ENCODE results near the gene CASK. TPM values are rescaled to one million over a fixed set of nuclear protein-coding genes. Genes with fewer than 3 reads are reported as not detected.

Gene CASK
- total and polyA plus RNA-seq, 2 donors (not counting 1 experiment from before 2014, with no cell fraction given) = 27.4 to 78.3 TPM

DNA sequence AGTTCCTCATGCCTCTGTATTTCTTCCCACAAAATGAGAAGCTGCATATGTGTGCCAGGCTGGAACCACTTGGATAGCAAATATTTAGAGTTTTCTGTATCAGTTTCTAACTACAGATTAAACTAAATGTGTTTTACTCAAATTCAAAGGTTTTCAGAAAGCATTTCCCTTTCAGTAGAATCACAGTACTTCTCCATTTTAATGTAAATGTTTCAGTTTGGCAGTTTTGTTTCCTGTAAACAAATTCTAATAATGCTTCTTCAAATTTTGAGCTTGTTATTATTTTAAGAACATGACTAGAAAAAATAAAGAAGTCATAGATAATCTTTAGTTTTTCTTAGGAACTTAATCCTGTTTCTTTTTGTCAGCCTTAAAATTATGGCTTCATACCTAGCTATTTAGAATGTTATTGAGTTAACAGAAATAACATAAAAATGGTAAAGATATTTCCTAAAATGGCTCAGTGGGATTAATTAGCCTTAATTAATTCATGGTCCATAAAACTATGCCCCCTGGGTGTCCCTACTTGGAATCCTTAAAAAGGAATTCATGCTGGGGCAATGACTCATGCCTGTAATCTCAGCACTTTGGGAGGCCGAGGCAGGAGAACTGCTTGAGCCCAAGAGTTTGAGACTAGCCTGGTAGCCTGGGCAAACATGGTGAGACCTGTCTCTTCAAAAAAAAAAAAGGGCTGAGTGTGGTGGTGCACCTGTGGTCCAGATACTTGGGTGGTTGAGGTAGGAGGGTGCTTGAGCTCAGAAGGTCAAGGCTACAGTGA is 318.4 kb downstream of the CASK start:
- no peak overlapping the region for H3K9ac ChIP-seq (ENCODE audit: insufficient read depth, low read length)
- H4K20me1 ChIP-seq (ENCODE audit: control insufficient read depth, extremely low read depth, insufficient read depth, low read length) = no peaks in the 10 kb centered on the region
- no peak overlapping the region for H3K4me2 ChIP-seq (ENCODE audit: extremely low read depth, insufficient read depth, low read length)
- TF ChIP-seq, protein P1, sequence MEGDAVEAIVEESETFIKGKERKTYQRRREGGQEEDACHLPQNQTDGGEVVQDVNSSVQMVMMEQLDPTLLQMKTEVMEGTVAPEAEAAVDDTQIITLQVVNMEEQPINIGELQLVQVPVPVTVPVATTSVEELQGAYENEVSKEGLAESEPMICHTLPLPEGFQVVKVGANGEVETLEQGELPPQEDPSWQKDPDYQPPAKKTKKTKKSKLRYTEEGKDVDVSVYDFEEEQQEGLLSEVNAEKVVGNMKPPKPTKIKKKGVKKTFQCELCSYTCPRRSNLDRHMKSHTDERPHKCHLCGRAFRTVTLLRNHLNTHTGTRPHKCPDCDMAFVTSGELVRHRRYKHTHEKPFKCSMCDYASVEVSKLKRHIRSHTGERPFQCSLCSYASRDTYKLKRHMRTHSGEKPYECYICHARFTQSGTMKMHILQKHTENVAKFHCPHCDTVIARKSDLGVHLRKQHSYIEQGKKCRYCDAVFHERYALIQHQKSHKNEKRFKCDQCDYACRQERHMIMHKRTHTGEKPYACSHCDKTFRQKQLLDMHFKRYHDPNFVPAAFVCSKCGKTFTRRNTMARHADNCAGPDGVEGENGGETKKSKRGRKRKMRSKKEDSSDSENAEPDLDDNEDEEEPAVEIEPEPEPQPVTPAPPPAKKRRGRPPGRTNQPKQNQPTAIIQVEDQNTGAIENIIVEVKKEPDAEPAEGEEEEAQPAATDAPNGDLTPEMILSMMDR (conservative IDR thresholded peaks at IDR 0.05 in 1 of 2, IDR thresholded peaks at IDR 0.05 in 1 of 2; ENCODE audit: low read depth in 1 of 2, low read length in 2 of 2) = no peak
- no peak for TF ChIP-seq EZH2 (IDR thresholded peaks at IDR 0.05; ENCODE audit: low read length, missing control alignments)
- no peaks in the 10 kb centered on the region for H3K9me3 ChIP-seq (ENCODE audit: control insufficient read depth, insufficient read depth, low read depth, low read length)
- no peaks in the 10 kb centered on the region for H3K27me3 ChIP-seq (ENCODE audit: control insufficient read depth, insufficient read depth, low read length)
- no peak overlapping the region for H3K27ac ChIP-seq (ENCODE audit: insufficient read depth, low read length)
- H2AFZ ChIP-seq (ENCODE audit: low read length) = no peak overlapping the region
- no peaks in the 10 kb centered on the region for H3K79me2 ChIP-seq (ENCODE audit: control insufficient read depth, insufficient read depth, low read length)
- no peaks in the 10 kb centered on the region for H3K4me1 ChIP-seq (ENCODE audit: control insufficient read depth, extremely low read depth, insufficient read depth, low read length)
- peak in 1 of 2 donors; percentile 16 for DNase-seq (ENCODE audit: low read depth in 2 of 2)
- H3K4me3 ChIP-seq (replicated peaks in 1 of 4; ENCODE audit: control extremely low read depth in 1 of 4, insufficient read depth in 1 of 4, low read depth in 3 of 4, low read length in 4 of 4) = no peak overlapping the region
- no peaks in the 10 kb centered on the region for H3K36me3 ChIP-seq (ENCODE audit: control insufficient read depth, insufficient read depth, low read length)

DNA sequence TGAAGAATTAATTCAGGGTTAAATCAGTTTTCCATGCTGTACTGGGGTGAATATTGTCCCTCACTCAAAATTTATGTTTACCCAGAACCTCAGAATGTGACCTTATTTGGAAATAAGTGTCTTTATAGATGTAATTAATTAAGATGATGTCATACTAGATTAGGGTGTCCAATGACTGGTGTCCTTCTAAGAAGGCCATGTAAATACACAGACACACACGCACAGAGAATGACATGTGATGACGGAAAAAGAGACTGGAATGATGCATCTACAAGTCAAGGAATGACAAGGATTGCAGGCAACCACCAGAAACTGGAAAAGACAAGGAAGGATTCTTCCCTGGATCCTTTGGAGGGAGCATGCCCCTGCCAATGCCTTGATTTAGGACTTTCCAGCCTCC is 319.2 kb downstream of the CASK start:
- no peaks in the 10 kb centered on the region for H3K36me3 ChIP-seq (ENCODE audit: control insufficient read depth, insufficient read depth, low read length)
- no peak overlapping the region for H3K9ac ChIP-seq (ENCODE audit: insufficient read depth, low read length)
- no peaks in the 10 kb centered on the region for H3K27me3 ChIP-seq (ENCODE audit: control insufficient read depth, insufficient read depth, low read length)
- no peaks in the 10 kb centered on the region for H4K20me1 ChIP-seq (ENCODE audit: control insufficient read depth, extremely low read depth, insufficient read depth, low read length)
- no peaks in the 10 kb centered on the region for H3K79me2 ChIP-seq (ENCODE audit: control insufficient read depth, insufficient read depth, low read length)
- no peak overlapping the region for H3K4me2 ChIP-seq (ENCODE audit: extremely low read depth, insufficient read depth, low read length)
- H2AFZ ChIP-seq (ENCODE audit: low read length) = no peak overlapping the region
- H3K4me3 ChIP-seq (replicated peaks in 1 of 4; ENCODE audit: control extremely low read depth in 1 of 4, insufficient read depth in 1 of 4, low read depth in 3 of 4, low read length in 4 of 4) = no peak overlapping the region
- no peaks in the 10 kb centered on the region for H3K9me3 ChIP-seq (ENCODE audit: control insufficient read depth, insufficient read depth, low read depth, low read length)
- no peak overlapping the region for H3K27ac ChIP-seq (ENCODE audit: insufficient read depth, low read length)
- no peak for DNase-seq (ENCODE audit: low read depth in 2 of 2)
- no peaks in the 10 kb centered on the region for H3K4me1 ChIP-seq (ENCODE audit: control insufficient read depth, extremely low read depth, insufficient read depth, low read length)
- no peak for TF ChIP-seq EZH2 (IDR thresholded peaks at IDR 0.05; ENCODE audit: low read length, missing control alignments)
- TF ChIP-seq, protein P1 (conservative IDR thresholded peaks at IDR 0.05 in 1 of 2, IDR thresholded peaks at IDR 0.05 in 1 of 2; ENCODE audit: low read depth in 1 of 2, low read length in 2 of 2) = no peak

GRCh38 chrX:41603596-41603995 is 319.8 kb downstream of the CASK start:
- H3K4me2 ChIP-seq (ENCODE audit: extremely low read depth, insufficient read depth, low read length) = no peak overlapping the region
- H3K27ac ChIP-seq (ENCODE audit: insufficient read depth, low read length) = no peak overlapping the region
- no peaks in the 10 kb centered on the region for H4K20me1 ChIP-seq (ENCODE audit: control insufficient read depth, extremely low read depth, insufficient read depth, low read length)

More at GRCh38 chrX:41603596-41603995, 319.8 kb downstream of the CASK start:
- Histone ChIP-seq H3K4me1 (ENCODE audit: control insufficient read depth, extremely low read depth, insufficient read depth, low read length) (no peaks in the 10 kb centered on the region), H3K9me3 (ENCODE audit: control insufficient read depth, insufficient read depth, low read depth, low read length) (no peaks in the 10 kb centered on the region), H3K27me3 (ENCODE audit: control insufficient read depth, insufficient read depth, low read length) (no peaks in the 10 kb centered on the region), H2AFZ (ENCODE audit: low read length) (no peak overlapping the region), H3K36me3 (ENCODE audit: control insufficient read depth, insufficient read depth, low read length) (no peaks in the 10 kb centered on the region), H3K9ac (ENCODE audit: insufficient read depth, low read length) (no peak overlapping the region), H3K79me2 (ENCODE audit: control insufficient read depth, insufficient read depth, low read length) (no peaks in the 10 kb centered on the region), H3K4me3 (replicated peaks in 1 of 4; ENCODE audit: control extremely low read depth in 1 of 4, insufficient read depth in 1 of 4, low read depth in 3 of 4, low read length in 4 of 4) (no peak overlapping the region)
- TF ChIP-seq, protein P1 (conservative IDR thresholded peaks at IDR 0.05 in 1 of 2, IDR thresholded peaks at IDR 0.05 in 1 of 2; ENCODE audit: low read depth in 1 of 2, low read length in 2 of 2) = no peak
- no peak for TF ChIP-seq EZH2 (IDR thresholded peaks at IDR 0.05; ENCODE audit: low read length, missing control alignments)
- DNase-seq (ENCODE audit: low read depth in 2 of 2) = no peak

Measured in fibroblast of lung (primary cell).